GM21423 (cell line): ENCODE measurements around the gene RTBDN.

Experiments
- ATAC-seq: cut with Tn5 transposase; IDR thresholded peaks from one replicate; pipeline ENCODE4 v1.9.1; 2021; ENCODE audit warnings: mild to moderate bottlenecking, moderate library complexity; ENCODE audit not compliant: unreplicated experiment

RTBDN gene

GRCh38 chr19:12783291-12783848 lies 51.0 kb downstream of the RTBDN start:
- no peak for ATAC-seq

DNA sequence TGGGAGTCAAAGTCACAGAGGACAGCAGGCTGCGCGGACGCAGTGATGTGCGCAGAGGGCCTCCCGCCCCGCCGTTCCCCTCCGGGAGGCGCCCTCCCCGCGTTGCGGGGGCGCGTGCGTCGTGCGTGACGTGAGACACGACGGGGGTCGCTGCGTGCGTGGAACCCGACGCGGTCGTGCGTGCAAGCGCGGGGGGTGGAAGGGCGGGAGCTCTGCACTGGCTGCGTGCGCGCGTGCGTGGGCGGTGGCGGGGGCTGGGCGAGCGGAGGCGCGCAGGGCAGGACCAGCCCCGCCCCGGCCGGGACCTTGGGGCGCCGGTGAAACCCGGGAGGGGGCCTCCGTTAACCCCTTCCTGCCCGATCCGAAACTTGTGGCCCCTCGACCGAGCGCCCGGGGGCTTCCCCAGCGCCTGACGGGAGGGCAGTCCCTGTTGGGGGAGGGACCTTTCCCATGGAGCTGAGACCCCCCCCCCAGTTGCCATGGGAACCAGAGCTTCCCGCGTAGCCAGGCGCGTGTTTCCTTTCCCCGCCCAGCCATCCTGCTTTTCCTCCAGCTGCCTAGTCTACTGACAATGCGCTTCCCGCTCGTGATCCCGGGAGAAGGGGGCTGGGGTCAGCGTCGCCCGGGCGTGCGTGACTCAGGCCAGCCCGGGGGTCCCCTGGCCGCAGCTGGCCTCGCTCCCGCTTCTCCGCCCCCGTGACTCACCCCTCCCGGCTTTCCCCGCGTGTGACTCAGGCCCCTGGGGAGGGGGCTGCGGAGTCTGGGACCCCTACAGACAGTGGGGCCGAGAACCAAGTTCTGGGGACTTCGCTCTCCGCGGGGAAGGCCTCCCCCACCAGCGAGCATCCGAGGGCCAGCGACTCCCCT lies 51.7 kb downstream of the RTBDN start:
- ATAC-seq, result peak; percentile 37

DNA sequence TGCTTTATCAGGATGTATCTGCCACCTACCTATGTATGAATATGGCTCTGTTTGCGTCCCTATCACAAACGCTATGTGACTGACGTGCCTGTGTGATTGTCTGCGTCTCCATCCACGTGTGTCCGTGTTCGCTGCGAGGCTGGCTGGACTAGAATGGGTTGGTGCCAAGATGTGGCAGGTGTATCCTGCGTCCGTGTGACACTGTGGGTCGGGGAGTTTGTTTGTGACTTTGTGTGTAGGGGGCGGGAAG lies 52.3 kb downstream of the RTBDN start:
- ATAC-seq, result no peak

DNA sequence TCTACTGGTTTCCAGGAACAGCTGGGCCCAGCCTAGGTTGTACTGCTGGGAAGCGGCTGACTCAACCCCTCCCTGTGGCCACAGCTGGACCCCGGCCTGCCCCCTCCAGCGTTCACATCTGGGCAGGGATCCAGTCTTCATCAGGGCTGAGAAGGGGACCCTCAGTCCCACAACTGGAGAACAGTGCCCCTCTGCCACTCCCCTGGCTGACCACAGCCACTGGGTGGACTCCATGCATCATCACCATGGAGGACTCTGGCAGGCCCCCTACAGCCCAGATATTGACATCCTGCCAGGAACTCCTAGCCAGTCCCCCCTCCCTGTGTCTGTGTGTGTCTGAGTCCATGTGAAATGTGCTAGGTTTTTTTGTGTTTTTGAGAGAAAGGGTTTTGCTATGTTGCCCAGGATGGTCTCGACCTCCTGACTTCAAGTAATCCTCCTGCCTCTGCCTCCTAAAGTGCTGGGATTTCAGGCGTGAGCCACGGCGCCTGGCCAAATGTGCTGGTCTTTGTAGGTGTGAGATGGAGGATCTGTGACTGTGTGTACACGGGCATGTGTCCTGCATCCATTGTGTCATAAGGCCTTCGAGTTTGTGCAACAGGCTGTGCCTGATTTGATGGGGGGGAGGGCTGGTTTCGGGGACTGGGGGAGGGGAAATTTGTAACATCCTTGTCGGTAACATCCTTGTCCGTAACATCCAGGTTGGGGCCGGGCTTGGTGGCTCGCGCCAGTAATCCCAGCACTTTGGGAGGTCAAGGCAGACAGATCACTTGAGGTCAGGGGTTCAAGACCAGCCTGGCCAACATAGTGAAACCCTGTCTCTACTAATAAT lies 55.0 kb downstream of the RTBDN start:
- ATAC-seq, result no peak

GRCh38 chr19:12778905-12779161 lies 55.5 kb downstream of the RTBDN start:
- no peak for ATAC-seq

- ATAC-seq, result no peak
Observed at GRCh38 chr19:12778017-12778904, 56.1 kb downstream of the RTBDN start.

- ATAC-seq, result no peak
Observed at GRCh38 chr19:12777217-12778016, 57.0 kb downstream of the RTBDN start.
